Heart left ventricle (tissue), 16 donors: Measurements from ENCODE around the gene VPS4B. TPM values are rescaled to one million over a fixed set of nuclear protein-coding genes. Genes with fewer than 3 reads are reported as not detected.

Experiments
- ATAC-seq, 4 donors: fragments of 200-7000 bp; cut with Tn5 transposase; one replicate each; pipeline ENCODE4 v1.9.1; 2020 to 2022; ENCODE audit warnings: moderate library complexity in 4 of 4, mild to moderate bottlenecking in 3 of 4, moderate number of reproducible peaks in 1 of 4
- DNase-seq, 5 donors: peaks; one replicate each; pipeline ENCODE4 v3.0.0-alpha.2; 2020
- H3K27ac ChIP-seq, 12 donors: fragments of 200-600 bp; sonication (generic) in 4 of 12; one replicate each; pipeline versions ENCODE4 v1.5.0 to v1.8.0; 2016 to 2022; ENCODE audit warnings: mild to moderate bottlenecking in 2 of 12
- H3K27me3 ChIP-seq, 9 donors: fragments of 200-600 bp; sonication (generic) in 2 of 9; one replicate each; pipeline versions ENCODE4 v1.5.1 to v1.8.0; 2016 to 2022; ENCODE audit warnings: mild to moderate bottlenecking in 3 of 9
- H3K36me3 ChIP-seq, 9 donors: fragments of 200-600 bp; sonication (generic) in 2 of 9; one replicate each; pipeline versions ENCODE4 v1.5.0 to v1.8.0; 2018 to 2022; ENCODE audit warnings: mild to moderate bottlenecking in 2 of 9
- H3K4me1 ChIP-seq, 12 donors: fragments of 200-600 bp; sonication (generic) in 4 of 12; one replicate each; pipeline versions ENCODE4 v1.5.0 to v1.8.0; 2016 to 2022; ENCODE audit warnings: mild to moderate bottlenecking in 3 of 12
- H3K4me3 ChIP-seq, 12 donors: fragments of 200-600 bp; sonication (generic) in 4 of 12; one replicate each; pipeline versions ENCODE4 v1.5.0 to v1.8.0; 2017 to 2022; ENCODE audit warnings: mild to moderate bottlenecking in 9 of 12, moderate library complexity in 4 of 12
- H3K9me3 ChIP-seq, 12 donors: fragments of 200-600 bp; sonication (generic) in 4 of 12; one replicate each; pipeline versions ENCODE4 v1.5.0 to v1.8.0; 2016 to 2022; ENCODE audit warnings: mild to moderate bottlenecking in 1 of 12
- CTCF ChIP-seq, 12 donors: fragments of 200-600 bp; sonication (generic) in 4 of 12; IDR thresholded peaks; one replicate each; pipeline versions ENCODE4 v1.5.0 to v1.8.0; 2018 to 2022; ENCODE audit warnings: antibody characterized with exemption in 12 of 12, mild to moderate bottlenecking in 5 of 12
- POLR2A ChIP-seq, 2 donors: fragments of 450-650 bp; IDR thresholded peaks; one replicate each; pipeline ENCODE4 v1.6.1; 2017; ENCODE audit warnings: antibody characterized with exemption in 2 of 2, mild to moderate bottlenecking in 2 of 2, moderate library complexity in 2 of 2
- whole genome bisulfite sequencing, 4 donors: extraction: QIAGEN DNeasy Blood & Tissue Kit in 2 of 4; methylation state at CpG; one replicate each; pipeline versions ENCODE4 v1.1.5 to v1.1.7; 2013 to 2018; 5-methylcytosine and 5-hydroxymethylcytosine counted together
- intact Hi-C, 10 donors: fragments of 100-400 bp; cut with DNase I; formaldehyde crosslinking; loops; one replicate each; pipeline versions ENCODE4 v1.11.1 to v1.14.2; 2022
- polyA plus RNA-seq, 2 donors: library from polyadenylated mRNA; stranded (reverse); fragments of 200-250 nt; gene quantifications; one replicate each; pipeline ENCODE4 v1.2.3, GENCODE V29; 2013
- total RNA-seq, 9 donors: library from RNA; depleted of rRNA in 2 of 9; stranded (reverse); fragments of >200 nt in 2 of 9; fragmentation: NEBNext Ultra II Directional in 3 of 9; extraction: Animal tissue kit (Norgen Biotek cat#: 25700) in 3 of 9; gene quantifications; one replicate each; pipeline versions ENCODE4 v1.1.0 to v1.2.4, GENCODE V29; 2016 to 2023
- donor health status: ischemic (EF 13 %, LVEDD 7.1; RV severe dilation, severe dysfunction).
- donor health status: healthy with polysubstance abuse.
- donor health status: DM: no; HTN: yes; CAD: no.
- donor health status: DM: no; HTN: no; CAD: no.
- donor health status: ischemic (EF 25% LVEDD 6.9; RV normal size, moderate dysfunction).
- donor health status: ischemic (EF 25% LVEDD 5.7; RV mildly dilated, moderate dysfunction).
- donor health status: healthy.
- donor health status: DM: yes; HTN: yes; CAD: no.
- donor health status: ischemic (EF 35%, LVEDD 5.7; RV mildly dilated, moderate dysfunction).
- donor health status: nonischemic (EF 11% LVEDD 7.7; RV severe dilation, severe dysfunction).
- donor health status: DM: yes; HTN: yes; CAD: no.
- donor health status: PGD.
- donor health status: ischemic (EF 29% LVEDD 5.4; RV normal size, mild dysfunction).
- donor health status: nonischemic (EF 23%, LVEDD 6.1; RV moderate dilation, normal function).

Gene VPS4B
- total and polyA plus RNA-seq, 11 donors: 4.2 to 40.0 (median 18.7) TPM

GRCh38 chr18:63367053-63367953 lies 55.0 kb downstream of the VPS4B start, which contains the start of gene KDSR:
Gene KDSR, minus strand, starts transcription at chr18:63367206. Its CDS starts 88 bp downstream, at chr18:63367118.
- Histone ChIP-seq H3K27ac (peak within 1 kb of the TSS; percentile 88 to 100 (median 98)), H3K4me3 (peak within 1 kb of the TSS; percentile 77 to 98 (median 92)), H3K27me3 (no peaks in the 10 kb centered on the region), H3K4me1 (peaks cover 0 to 30% (median 16%) of the 10 kb centered on the region in 12 donors), H3K36me3 (peaks cover 0 to 7% (median 6%) of the 10 kb centered on the region in 9 donors), H3K9me3 (no peaks in the 10 kb centered on the region)
- TF ChIP-seq POLR2A (IDR thresholded peaks at IDR 0.05): peak in 1 of 2 donors; percentile 77
- peak in 2 of 12 donors; percentile 15 for TF ChIP-seq CTCF (IDR thresholded peaks at IDR 0.05)
- ATAC-seq (peak; percentile 97 to 99 (median 98)), DNase-seq (peak; percentile 96 to 98 (median 97))
- intact Hi-C loops: loop anchor here in 9 of 10 donors (1.0 to 10.0 kb wide), 5 partner anchors 35 to 1180 kb away; partner anchors contain the start of genes VPS4B (in 9 of the 9), PIGN (in 1 of the 9) and RELCH (in 1 of the 9)
- 0 to 1% (median 0%) methylated on average over 13 to 90 of the region's 90 CpGs for WGBS, 4 donors

GRCh38 chr18:63366213-63367052 lies 55.8 kb downstream of the VPS4B start:
- Histone ChIP-seq H3K27me3 (no peaks in the 10 kb centered on the region), H3K36me3 (peaks cover 0 to 16% (median 14%) of the 10 kb centered on the region in 9 donors), H3K27ac (peak overlapping the region; percentile 88 to 100 (median 98)), H3K9me3 (no peaks in the 10 kb centered on the region), H3K4me3 (peak overlapping the region; percentile 77 to 98 (median 92)), H3K4me1 (peaks cover 0 to 30% (median 16%) of the 10 kb centered on the region in 12 donors)
- peak in 2 of 4 donors; percentile 8 to 22 for ATAC-seq
- peak; percentile 32 to 69 (median 53) for DNase-seq
- intact Hi-C loops: loop anchor here in 9 of 10 donors (1.0 to 10.0 kb wide), 5 partner anchors 36 to 1179 kb away; partner anchors contain the start of genes VPS4B (in 9 of the 9), PIGN (in 1 of the 9) and RELCH (in 1 of the 9)
- TF ChIP-seq POLR2A (IDR thresholded peaks at IDR 0.05) (no peak), CTCF (IDR thresholded peaks at IDR 0.05) (no peak)
- WGBS, 4 donors: 0 to 1% (median 1%) methylated on average over 23 to 65 of the region's 65 CpGs

- Histone ChIP-seq H3K27me3 (no peaks in the 10 kb centered on the region), H3K4me1 (peaks cover 0 to 30% (median 16%) of the 10 kb centered on the region in 12 donors), H3K4me3 (peak overlapping the region; percentile 77 to 98 (median 92)), H3K36me3 (peaks cover 0 to 21% (median 20%) of the 10 kb centered on the region in 9 donors), H3K27ac (peak overlapping the region in 11 of 12 donors; percentile 92 to 100 (median 98)), H3K9me3 (no peaks in the 10 kb centered on the region)
- 2 to 4% (median 3%) methylated on average over 12 of the region's 12 CpGs for WGBS, 4 donors
- no peak for ATAC-seq
- DNase-seq: no peak
- intact Hi-C loops: loop anchor here in 7 of 10 donors (5.0 to 10.0 kb wide), 4 partner anchors 36 to 1179 kb away; partner anchors contain the start of genes VPS4B (in 6 of the 7), PIGN (in 1 of the 7) and RELCH (in 1 of the 7)
- no peak for TF ChIP-seq CTCF (IDR thresholded peaks at IDR 0.05)
- TF ChIP-seq POLR2A (IDR thresholded peaks at IDR 0.05): no peak
Observed at GRCh38 chr18:63365876-63366212, 56.4 kb downstream of the VPS4B start.
